Airway epithelial cell (primary cell): ENCODE measurements around the gene TRPV2. TPM values are rescaled to one million over a fixed set of nuclear protein-coding genes. Genes with fewer than 3 reads are reported as not detected.

Experiments used
- total RNA-seq: library from RNA; depleted of rRNA; stranded (reverse); fragments of >200 nt; gene quantifications from 2 replicates; pipeline ENCODE4 v1.2.3, GENCODE V29; 2015

Gene TRPV2, protein sequence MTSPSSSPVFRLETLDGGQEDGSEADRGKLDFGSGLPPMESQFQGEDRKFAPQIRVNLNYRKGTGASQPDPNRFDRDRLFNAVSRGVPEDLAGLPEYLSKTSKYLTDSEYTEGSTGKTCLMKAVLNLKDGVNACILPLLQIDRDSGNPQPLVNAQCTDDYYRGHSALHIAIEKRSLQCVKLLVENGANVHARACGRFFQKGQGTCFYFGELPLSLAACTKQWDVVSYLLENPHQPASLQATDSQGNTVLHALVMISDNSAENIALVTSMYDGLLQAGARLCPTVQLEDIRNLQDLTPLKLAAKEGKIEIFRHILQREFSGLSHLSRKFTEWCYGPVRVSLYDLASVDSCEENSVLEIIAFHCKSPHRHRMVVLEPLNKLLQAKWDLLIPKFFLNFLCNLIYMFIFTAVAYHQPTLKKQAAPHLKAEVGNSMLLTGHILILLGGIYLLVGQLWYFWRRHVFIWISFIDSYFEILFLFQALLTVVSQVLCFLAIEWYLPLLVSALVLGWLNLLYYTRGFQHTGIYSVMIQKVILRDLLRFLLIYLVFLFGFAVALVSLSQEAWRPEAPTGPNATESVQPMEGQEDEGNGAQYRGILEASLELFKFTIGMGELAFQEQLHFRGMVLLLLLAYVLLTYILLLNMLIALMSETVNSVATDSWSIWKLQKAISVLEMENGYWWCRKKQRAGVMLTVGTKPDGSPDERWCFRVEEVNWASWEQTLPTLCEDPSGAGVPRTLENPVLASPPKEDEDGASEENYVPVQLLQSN
- total RNA-seq = 2.9 and 3.9 TPM in 2 replicates

DNA sequence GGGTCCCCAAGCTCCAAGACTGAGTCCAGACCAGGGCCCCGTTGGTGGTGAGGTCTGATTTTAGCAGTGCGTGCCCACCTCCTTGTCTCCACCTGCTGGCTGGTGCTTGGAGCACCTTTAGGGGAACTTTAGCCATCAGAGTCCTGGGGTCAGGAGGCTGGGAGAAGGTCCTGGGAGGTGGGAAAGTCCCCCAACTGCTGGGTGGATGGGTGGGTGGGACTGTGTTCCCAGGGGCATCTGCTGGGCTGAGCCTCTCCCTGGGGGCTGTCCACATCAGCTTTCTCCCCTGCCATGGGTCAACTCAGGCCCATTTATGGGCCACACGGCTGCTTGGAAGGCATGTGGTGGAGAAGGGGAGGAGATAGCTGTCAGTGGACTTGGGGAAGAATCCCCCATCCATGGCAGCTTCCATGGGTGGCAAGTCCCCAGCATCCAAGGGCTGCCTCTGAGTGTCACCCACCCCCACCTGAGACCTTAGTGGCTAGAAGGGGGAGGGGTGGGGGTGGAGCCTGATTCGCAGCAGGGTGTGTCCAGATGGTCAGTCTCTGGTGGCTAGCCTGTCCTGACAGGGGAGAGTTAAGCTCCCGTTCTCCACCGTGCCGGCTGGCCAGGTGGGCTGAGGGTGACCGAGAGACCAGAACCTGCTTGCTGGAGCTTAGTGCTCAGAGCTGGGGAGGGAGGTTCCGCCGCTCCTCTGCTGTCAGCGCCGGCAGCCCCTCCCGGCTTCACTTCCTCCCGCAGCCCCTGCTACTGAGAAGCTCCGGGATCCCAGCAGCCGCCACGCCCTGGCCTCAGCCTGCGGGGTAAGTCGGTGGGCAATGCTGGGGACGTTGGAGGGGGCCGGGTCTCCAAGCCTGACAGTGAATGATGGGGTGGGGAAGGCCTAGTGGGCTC is at the start of gene TRPV2:
Gene TRPV2, plus strand, starts transcription at position 541 of the 894 bp plus-strand sequence. CDS start 2,098 bp downstream, outside the sequence.

DNA sequence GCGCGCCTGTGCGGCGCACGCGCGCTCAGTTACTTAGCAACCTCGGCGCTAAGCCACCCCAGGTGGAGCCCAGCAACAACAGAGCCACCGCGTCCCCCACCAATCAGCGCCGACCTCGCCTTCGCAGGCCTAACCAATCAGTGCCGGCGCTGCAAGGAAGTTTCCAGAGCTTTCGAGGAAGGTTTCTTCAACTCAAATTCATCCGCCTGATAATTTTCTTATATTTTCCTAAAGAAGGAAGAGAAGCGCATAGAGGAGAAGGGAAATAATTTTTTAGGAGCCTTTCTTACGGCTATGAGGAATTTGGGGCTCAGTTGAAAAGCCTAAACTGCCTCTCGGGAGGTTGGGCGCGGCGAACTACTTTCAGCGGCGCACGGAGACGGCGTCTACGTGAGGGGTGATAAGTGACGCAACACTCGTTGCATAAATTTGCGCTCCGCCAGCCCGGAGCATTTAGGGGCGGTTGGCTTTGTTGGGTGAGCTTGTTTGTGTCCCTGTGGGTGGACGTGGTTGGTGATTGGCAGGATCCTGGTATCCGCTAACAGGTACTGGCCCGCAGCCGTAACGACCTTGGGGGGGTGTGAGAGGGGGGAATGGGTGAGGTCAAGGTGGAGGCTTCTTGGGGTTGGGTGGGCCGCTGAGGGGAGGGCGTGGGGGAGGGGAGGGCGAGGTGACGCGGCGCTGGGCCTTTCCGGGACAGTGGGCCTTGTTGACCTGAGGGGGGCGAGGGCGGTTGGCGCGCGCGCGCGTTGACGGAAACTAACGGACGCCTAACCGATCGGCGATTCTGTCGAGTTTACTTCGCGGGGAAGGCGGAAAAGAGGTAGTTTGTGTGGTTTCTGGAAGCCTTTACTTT is 34.5 kb upstream of the TRPV2 start, which contains the start of gene UBB:
Gene UBB, plus strand, starts transcription at position 452 of the 856 bp plus-strand sequence. CDS start 817 bp downstream, outside the sequence.

Other genes with a start within 250 kb of the TRPV2 start
- 54.2 and 72.9 TPM in 2 replicates for gene NCOR1, start 200.0 kb upstream of the TRPV2 start, total RNA-seq
- gene PIGL, start 198.4 kb upstream of the TRPV2 start, total RNA-seq = 19.5 and 28.0 TPM in 2 replicates
- 20.8 and 22.2 TPM in 2 replicates for gene CENPV, start 62.1 kb upstream of the TRPV2 start, total RNA-seq
- gene UBB, start 34.5 kb upstream of the TRPV2 start, total RNA-seq = 793 and 835 TPM in 2 replicates
- not detected in 2 replicates for gene LRRC75A, start 76.6 kb downstream of the TRPV2 start, total RNA-seq
- 3.4 and 5.9 TPM in 2 replicates for gene ZNF287, start 153.6 kb downstream of the TRPV2 start, total RNA-seq
- 1.8 and 3.5 TPM in 2 replicates for gene ZNF624, start 238.3 kb downstream of the TRPV2 start, total RNA-seq